GM21528 (cell line): ENCODE measurements around the gene IL23A.
"Not testable (repeated sequence)": the region's sequence is repeated elsewhere in the genome, so short reads cannot be mapped to it uniquely, and the experiment has no call there.

Source experiments
- ATAC-seq: cut with Tn5 transposase; IDR thresholded peaks from one replicate; pipeline ENCODE4 v1.9.1; 2021; ENCODE audit warnings: mild to moderate bottlenecking, moderate library complexity; ENCODE audit not compliant: unreplicated experiment, low FRiP score

The IL23A gene

DNA sequence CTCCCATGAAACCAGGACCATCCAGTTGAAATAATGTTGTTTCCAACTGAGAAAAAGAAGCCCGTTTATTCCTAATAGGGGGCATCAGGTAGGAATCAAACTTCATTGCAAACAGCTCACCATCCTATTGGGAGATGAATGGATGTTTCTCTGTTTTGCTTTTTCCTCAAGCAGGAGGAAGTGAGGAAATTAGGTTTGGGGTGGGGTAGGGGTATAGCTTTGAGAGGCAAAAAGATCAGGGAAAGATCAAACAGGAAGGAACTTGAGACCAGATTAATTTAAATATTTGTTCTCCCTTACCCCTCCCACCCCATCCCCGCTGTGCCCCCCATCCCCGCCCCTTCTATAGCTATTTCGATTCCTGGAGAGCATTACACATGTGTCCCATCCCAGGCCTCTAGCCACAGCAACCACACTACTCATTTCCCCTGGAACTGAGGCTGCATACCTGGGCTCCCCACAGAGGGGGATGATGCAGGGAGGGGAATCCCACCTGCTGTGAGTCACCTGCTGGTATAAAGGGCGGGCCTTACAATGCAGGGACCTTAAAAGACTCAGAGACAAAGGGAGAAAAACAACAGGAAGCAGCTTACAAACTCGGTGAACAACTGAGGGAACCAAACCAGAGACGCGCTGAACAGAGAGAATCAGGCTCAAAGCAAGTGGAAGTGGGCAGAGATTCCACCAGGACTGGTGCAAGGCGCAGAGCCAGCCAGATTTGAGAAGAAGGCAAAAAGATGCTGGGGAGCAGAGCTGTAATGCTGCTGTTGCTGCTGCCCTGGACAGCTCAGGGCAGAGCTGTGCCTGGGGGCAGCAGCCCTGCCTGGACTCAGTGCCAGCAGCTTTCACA, at the start of gene IL23A:
Gene IL23A (plus strand): TSS at position 577 of the 850 bp plus-strand sequence. CDS start 161 bp downstream, at position 738.
- ATAC-seq = no peak

DNA sequence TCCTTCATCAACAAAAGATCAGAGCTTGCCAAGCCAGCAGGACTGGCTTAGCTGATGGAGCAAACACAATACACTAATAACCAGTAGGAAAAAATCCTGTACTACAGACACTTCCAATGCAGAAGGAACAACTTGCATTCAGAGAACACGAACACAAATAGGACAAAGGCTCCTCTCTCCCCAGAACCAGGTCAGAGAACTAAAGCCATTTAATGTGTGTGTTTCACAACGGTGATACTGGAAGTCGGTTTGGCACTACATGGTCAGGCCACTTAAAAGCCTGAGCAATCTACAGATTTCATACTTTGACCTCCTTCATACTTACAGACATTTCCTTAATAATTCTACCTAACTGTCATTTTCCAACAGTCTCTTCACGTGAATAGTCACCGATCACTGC, 44.9 kb upstream of the IL23A start:
- no peak for ATAC-seq

- no peak for ATAC-seq
Observed at GRCh38 chr12:56296295-56296694, 42.4 kb upstream of the IL23A start.

DNA sequence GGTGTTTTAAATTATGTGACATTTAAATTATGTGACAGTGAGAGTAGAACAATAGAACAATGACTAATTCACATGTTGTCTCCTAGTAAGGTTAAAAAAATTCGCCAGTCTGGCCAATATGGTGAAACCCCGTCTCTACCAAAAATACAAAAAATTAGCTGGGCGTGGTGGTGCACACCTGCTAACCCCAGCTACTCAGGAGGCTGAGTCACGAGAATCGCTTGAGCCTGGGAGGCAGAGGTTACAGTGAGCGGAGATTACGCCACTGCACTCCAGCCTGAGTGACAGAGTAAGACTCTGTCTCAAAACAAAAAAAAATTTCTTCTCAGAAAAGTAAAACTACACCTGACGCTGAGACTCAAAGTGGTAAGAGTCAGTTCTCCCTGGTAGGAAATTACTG, 41.3 kb upstream of the IL23A start:
- ATAC-seq = no peak

DNA sequence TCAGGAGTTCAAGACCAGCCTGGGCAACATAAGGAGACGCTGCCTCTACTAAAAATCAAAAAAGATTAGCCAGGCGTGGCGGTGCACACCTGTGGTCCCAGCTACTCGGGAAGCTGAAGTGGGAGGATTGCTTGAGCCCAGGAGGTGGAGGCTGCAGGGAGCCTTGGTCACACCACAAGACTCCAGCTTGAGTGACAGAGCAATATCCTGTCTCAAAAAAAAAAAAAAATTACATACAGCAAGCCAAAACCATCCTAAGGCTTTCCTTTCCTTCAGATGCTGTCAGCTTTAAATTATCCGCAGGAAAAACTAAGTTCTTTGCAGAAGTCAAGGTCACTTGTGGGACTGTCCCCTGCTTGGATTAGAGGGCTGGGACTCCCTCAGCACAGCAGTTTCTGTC, 39.9 kb upstream of the IL23A start:
- no peak for ATAC-seq

DNA sequence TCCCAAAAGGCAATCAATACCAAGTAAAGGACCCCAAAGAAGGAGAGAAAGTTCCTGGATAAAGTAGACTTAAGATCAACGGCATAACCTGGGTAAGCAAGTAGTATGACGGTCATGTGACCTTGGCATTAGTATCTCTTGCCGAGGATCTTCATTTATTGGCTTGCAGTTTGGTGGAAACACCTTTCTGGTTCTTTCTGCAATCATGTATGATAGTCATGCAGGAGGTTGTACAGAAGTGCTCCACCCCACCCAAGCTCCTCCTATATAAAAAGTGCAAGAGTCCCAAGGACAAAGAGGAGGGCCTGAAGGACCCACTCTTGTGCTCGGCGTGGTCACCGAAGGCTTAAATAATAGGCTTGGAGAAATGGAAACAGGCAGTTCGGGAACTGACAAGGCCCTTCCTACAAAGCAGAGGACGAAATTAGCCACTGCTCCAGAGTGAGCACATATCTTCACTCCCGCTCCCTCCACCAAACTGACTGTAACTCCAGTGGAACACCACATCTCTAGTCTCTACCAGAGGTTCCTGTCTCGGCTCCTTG, 39.3 kb upstream of the IL23A start:
- ATAC-seq = peak; percentile 17

GRCh38 chr12:56299853-56300643, 38.6 kb upstream of the IL23A start, which contains the start of gene CS:
Gene CS, minus strand, starts transcription at chr12:56300330. Its CDS starts 129 bp downstream, at chr12:56300201.
- peak; percentile 89 for ATAC-seq

DNA sequence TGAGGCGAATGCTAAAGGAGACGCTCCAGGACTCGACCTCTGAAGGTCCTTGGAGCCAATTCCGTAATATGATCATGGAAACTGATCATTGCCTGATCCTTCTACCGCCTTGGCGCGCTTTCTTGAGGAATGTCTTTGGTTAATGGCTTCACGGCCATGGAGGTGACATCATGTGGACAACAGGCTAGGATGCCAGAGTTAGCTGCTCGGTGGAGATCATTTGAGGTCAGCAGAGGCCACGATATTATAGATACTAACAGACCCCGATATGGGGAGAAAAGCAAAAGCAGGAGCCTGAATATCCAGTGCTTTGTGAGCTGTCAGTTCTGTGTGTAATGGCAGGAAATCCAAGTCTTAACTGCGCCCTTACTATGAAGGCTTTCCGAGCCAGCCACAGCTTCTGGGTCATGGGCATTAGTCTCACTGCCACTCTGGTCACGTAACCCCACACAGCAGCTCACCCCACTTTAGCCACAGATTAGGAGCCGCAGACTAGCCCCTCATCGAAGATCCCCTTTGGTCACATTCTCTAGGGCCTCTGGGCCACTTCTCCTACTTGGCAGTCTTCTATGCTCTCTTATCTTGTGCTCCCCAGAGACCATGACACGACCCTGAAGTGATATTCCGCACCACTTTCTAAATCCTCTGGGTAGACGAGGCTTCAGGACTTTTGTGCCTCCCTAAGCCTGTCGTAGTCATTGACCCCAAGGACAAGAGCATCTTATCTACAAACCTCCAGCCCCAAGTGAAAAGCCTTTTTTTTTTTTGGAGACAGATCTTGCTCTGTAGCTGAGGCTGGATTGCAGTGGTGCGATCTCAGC, 37.8 kb upstream of the IL23A start:
- ATAC-seq = no peak

DNA sequence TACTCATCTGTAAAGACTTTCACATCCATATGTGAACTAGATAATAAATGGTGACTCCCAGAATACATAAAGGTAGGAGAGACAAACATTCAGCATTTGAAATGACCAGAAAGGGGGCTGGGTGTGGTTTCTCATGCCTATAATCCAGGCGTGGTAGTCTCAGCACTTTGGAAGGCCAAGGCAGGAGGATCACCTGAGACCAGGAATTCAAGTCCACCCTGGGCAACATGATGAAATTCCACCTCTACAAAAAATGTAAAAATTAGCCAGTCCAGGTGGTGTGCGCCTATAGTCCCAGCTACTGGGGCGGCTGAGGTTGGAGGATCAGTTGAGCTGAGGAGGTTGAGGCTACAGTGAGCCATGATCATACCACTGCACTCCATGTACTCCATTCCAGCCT, 34.4 kb upstream of the IL23A start:
- no peak for ATAC-seq

GRCh38 chr12:56304872-56305590, 33.7 kb upstream of the IL23A start:
- no peak for ATAC-seq

DNA sequence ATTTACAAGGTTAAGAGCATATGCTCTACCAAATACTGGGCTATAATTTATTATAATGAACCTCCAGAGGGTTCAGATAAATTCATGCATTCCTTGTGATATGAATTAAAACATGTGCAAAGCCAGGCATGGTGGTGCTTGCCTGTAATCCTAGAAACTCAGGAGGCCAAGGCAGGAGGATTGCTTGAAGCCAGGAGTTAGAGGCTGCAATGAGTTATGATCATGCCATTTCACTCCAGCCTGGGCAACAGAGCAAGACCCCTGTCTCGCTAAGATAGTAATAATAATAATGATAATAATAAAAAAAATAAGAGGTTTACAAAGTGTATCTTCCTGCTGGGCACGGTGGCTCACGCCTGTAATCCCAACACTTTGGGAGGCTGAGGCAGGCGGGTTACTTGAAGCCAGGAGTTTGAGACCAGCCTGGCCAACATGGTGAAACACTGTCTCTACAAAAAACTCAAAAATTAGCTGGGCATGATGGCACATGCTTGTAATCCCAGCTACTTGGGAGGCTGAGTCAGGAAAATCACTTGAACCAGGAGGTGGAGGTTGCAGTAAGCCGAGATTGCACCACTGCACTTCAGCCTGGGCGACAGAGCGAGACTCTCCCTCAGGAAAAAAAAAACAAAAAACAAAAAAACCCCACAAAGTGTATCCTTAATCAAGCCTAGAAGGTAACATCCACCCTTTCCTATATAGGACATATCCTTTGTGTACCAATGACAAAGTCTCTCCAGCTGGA, 31.3 kb upstream of the IL23A start:
- ATAC-seq = no peak

DNA sequence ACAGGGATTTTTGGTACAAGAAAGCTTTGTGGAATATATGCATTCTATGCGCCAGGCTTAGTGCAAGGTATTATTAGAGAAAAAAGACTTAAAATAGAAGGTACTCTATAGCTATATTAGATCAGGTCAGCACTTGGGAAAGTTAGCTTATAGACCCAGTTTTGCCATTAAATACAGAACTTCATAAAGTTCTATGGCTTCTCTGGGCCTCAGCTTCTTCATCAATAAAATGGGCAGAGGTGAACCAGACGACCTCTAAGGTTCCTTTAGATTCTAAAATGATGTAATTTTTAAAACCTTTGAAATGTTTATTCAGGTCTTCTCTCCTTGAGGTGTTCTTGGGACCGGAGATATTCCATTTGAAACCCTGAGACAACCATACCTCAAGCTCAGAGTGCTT, 30.0 kb upstream of the IL23A start:
- no peak for ATAC-seq

- ATAC-seq = no peak
Observed at GRCh38 chr12:56311003-56311402, 27.7 kb upstream of the IL23A start.

- ATAC-seq = no peak
Observed at GRCh38 chr12:56315249-56315621, 23.4 kb upstream of the IL23A start.

DNA sequence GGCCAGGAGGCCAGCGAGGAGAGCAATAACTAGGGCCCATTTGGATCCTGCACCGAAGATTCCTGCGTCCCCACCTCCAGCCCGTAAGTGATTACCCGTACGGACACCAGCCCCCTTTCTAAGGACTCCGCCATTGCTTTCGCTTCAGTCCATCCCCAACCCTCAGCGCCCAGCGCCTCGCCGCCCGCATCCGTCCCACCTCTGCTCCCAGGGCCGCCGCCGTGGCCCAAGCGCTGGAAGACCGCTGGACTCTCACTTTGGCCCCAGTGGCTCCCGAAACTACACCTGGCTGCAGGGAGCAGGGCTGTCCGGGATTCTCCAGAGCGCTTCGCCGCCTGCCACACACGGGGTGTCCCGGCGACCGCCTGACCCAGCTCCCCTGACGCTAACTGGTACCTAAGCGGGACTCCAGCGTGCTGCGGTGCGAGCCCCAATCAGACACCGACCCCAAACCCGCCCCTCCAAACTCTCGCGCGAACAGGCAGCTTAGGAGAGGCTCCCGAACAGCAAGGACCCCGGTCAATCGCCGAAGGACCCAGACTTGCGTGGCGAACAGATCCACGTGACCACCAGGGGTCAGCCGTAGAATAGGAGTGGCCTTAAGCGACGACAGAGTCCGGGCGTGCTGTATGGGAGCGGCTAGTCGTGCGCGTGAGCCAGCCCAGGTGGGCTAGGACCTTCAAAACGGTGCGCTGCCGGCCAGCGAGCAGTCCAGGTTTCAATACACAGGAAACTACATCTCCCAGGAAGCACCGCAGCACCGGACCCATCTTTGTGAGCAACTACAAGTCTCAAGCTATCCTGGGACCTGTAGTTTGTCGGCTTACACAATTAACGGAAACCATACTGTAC, 22.8 kb upstream of the IL23A start, which contains the start of gene CNPY2:
Gene CNPY2 (minus strand): TSS at position 367 of the 852 bp plus-strand sequence. CDS start 771 bp downstream, outside the sequence.
- ATAC-seq = peak; percentile 92

GRCh38 chr12:56317675-56318074, 21.0 kb upstream of the IL23A start:
- ATAC-seq = no peak

DNA sequence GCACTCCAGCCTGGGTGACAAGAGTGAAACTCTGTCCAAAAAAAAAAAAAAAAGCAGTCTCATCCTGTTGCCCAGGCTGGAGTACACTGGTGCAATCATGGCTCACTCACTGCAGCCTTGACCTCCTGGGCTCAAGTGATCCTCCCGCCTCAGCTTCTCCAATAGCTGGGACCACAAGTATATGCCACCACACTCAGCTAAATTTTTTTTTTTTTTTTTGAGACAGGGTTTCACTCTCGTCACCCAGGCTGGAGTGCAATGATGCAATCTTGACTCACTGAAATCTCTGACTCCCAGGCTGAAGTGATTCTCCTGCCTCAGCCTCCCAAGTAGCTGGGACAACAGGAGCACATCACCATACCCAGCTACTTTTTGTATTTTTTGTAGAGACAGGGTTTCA, 17.7 kb upstream of the IL23A start:
- no peak for ATAC-seq

DNA sequence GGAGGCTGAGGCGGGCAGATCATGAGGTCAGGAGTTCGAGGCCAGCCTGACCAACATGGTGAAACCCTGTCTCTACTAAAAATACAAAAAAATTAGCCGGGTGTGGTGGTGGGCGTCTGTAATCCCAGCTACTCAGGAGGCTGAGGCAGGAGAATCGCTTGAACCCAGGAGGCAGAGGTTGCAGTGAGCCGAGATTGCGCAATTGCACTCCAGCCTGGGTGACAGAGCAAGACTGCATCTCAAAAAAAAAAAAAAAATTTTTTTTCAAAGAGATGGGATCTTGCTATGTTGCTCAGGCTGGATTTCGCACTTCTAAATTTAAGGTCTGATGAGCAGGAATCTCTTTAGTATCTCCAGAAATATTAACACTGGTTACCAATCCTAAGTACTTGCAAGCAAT, 17.1 kb upstream of the IL23A start:
- ATAC-seq = not testable (repeated sequence)
